HG03060 (cell line): ENCODE measurements around the gene NCK2.

Source experiments
- ATAC-seq: cut with Tn5 transposase; IDR thresholded peaks from one replicate; pipeline ENCODE4 v1.9.1; 2021; ENCODE audit warnings: low read depth, moderate number of reproducible peaks; ENCODE audit not compliant: unreplicated experiment

The NCK2 gene

DNA sequence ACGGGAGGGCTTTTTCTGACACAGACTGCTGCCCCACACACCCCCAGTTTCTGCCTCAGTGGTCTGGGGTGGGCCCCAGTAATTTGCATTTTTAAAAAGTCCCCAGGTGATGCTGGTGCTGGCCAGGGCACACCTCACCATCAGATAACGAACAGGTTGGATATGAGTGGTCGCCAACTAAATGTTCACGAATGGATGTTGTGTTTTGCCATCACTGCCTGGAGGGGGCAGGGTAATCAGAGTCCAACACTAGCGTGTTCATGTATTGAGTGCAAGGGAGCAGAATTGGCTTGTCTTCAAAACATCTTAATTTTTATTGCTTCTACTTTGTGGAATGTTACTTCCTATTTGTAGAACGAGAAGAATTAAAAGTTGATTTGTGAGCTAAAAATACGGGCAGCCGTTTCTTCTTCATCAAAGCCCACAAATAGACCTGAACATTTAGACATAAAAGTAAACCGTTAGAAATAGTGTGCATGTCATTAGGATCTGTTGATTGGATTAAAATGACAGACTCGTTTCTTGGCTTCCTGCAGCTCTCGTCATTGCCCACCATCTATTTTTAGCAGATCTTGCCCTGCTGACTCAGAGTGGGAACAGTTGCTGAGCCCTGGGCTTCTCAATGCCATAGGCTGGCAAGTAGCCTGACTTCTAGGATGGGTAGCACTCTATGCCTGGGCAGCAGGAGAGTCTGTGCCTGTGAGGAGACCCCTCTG is 45.2 kb downstream of the NCK2 start:
- peak; percentile 78 for ATAC-seq

DNA sequence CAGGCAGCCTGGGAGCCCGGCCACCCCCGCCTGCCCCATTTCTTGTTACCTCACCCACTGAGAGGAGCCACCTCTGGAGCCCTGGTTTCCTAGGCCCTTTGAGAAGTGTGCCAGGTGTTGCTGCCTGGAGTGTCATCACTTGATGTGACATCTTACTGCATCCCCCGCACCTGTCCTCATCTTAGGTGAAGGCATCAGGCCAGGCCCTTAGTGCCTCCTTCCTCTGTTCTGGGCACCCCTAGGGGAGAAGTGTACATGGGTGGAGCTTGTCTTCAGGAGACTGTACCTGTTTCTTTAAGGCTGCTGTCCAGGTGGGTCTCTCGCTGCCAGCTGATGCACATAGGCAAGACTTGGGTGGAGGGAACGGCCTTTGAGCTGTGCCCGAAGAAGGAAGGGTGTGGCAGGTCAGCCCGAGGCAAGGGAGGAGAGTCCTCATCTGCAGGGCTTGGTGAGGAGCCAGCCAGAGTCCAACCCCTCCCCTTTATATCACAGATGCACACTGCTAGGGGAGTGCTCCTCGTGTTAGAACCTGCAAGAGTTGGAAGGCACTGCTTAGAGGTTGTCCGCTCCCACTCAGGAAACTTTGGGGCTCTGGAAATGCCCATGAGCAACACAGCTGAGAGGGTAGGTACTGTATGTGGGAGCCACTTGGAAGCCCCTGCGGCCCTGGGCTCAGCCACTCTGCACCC is 45.9 kb downstream of the NCK2 start:
- peak; percentile 12 for ATAC-seq

DNA sequence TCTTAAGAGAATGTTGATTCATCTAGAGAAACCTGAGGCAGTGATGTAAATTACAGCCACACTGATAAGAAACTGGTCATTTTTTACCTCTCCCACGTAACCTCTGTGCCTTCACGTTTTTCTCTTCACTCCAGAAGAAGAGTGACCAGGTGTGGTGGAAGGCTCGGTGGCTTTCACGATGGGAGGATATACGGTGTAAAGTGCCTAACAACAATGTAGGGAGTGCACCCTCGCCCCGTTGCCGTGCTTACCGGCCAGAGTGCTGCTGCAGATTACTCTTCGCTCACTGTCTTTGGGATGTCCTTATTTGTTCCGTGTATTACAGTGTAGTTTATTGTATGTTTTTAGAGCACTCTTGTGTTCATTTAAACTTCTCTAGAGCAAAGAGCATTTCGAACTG is 46.5 kb downstream of the NCK2 start:
- ATAC-seq, result no peak

DNA sequence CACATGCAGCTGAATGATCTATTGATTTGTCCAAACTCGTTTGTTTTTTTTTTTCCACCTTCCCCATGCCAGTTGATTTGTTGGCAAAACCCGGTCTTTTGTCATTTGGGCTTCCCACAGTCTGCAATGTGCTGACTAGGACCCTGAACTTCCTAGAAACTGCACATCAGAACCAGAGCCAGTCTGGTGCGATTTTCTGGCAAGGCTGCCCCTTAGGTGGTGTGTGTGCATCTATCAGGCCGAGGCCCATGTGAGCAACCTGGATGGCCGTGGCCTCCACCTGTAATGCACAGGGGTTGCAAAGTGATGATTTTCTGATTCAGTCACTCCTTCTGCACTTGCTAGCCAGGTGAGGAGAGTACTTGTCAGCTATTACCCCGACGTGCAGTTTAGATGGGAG is 47.8 kb downstream of the NCK2 start:
- no peak for ATAC-seq

DNA sequence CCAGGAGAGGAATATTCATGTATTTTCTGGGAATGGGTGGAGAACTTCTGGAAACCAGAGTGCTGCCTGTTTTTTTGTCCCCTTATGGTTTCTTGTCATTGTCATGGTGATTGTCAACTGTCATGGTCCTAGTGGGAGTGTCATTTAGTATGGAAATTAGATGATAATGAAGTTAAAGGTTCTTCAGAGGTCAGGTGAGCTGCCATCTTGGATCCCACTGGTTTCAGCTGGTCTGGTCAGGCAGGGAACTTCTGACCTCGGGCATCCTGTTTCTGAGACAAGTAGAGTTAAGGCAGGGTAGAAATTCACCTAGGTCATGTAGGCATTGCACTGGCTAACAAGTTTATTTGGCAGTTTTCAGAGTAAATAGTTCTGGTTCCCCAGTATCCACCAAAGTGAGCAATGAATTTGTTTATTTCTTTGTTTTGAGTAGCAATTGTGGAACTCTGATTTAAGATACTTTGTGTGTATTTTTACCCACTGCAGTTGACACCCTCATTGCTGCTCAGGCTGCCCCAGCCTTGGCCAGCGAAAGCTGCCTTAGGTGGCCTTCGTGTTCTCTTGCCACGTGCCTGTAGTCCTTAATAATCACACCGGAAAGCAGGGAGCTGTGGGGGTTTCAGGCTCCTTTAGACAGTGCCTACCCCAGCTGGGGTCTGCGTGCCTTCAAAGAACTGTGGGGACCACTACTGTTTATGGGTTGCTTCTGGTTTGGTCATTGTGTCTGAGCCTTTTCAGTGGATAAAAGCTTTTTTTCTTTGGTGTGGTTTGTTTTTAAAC is 48.7 kb downstream of the NCK2 start:
- ATAC-seq, result no peak

DNA sequence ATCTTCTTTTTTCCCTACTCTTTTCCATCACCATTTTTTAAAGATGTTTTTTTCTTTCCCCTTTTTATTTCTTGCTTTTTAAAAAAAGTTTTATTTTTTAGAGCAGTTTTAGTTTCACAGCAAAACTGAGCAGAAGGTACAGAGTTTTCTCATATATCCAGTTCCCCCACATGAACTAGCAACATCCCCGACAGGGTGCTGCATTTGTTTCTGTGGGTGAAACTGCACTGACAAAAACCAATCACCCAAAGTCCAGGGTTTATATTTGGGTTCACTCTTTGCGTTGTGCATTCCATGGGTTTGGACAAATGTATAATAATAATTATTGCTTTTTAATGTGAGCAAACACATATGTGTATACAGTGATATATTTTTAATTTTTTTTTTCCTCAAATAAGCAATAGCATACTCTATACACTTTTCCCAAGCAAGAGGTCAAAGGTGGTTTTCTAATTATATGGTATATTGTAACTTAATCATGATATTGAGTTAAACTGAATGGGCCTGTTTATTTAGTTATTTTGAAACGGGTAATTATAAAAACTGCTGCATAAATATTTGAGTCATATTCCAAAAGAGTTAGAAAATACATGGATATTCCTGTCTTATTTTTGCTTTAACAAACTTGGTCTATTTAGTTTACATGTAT is 50.3 kb downstream of the NCK2 start:
- no peak for ATAC-seq

DNA sequence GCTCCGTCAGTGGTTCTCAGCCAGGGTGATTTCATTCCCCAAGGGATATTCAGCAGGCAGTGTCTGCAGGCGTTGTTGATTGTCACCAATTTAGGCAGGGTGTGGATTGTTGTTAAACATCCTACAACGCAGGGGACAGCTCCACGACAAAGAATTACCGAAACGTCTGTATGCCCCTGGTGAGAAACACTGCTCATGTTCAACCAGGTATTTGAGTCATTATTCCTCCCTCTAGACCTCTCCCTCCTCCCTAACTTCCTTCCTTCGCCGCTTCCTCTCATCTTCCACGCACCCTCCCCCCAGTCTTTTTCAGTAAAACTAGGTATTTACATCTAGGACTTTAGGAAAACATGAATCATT is 50.8 kb downstream of the NCK2 start:
- no peak for ATAC-seq

DNA sequence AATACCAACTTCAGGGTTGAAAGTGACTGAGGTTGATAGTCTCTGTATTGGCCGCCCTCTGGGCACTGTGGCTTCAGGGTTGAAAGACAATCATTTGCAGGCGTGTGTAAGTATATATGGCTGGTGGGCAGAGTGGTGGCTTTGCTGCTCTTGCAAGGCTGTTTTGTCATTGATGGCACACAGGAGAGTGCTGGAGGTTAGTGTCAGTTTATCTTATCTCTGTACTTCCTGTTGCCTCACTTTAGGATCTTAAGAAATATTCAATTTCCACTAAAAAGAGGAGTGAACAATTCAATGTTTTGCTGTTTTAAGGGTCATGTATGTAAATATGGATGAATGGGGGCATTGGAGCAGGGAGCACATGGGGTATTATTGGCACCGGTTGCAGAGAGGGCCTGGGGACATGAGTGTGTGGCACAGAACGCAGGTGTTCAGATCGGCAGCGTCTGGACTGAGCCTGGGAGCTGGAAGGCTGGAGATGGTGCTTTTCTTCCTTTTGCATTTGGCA is 51.5 kb downstream of the NCK2 start:
- no peak for ATAC-seq

DNA sequence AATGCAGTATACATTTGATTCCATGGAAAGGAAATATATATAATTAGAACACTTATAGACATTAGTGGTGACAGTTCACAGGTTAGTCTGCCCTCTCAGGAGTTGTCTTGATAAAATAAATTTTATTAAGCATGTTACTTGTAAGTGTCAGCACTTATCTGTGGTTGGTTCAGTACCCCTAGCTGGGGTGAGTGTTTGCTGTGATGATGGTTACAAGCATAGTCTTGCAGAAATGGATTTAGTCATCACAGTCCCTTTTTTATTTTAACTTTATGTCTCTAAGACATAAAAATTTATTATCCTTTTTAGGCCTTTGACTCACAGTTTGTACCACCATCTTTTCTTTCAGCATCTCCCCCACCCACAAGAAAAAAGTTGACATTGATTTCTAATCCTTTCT is 52.1 kb downstream of the NCK2 start:
- no peak for ATAC-seq

DNA sequence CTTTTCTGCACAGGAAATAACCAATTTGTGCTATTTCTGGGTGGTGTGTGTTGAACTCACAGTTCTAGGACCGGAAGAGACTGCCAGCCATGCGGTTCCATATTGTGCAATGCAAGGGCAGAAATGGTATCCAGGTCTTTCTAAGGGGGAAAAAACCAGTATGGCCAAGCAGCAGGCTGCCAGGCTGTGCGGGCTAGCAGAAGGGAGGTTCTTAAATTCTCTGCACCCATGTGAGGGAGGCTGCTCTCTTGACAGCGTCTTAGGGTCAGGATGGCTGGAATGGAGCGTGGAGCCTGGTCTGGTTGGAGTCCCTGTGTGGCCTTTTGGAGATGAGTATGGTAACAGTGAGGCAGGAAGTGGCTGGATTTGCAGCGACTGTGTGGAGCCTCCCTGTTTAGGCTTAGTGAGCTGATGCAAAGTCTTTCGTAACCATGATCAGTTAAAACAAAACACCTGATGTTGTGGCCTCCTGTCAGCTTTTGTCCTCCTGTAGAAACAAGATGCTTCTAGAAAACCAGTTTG is 52.6 kb downstream of the NCK2 start:
- ATAC-seq, result no peak

DNA sequence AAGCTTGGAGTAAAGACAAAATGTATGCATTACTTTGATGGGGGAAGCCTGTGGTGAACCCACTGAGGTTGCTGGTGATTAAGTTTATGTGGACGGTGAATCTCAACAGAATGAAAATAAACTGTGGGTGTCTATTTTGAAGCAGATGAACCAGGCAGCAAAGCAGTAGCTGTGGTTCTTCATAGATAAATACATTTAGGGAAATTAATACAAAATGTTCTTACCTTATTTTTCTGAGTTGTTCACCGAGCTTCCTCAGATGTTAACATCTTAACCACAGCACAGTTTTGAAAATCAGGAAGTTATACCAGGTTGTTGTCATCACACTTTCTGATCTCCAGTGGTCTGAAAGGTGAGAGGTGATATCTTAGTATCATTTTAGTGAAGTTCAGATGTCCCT is 53.9 kb downstream of the NCK2 start:
- ATAC-seq, result peak; percentile 23

DNA sequence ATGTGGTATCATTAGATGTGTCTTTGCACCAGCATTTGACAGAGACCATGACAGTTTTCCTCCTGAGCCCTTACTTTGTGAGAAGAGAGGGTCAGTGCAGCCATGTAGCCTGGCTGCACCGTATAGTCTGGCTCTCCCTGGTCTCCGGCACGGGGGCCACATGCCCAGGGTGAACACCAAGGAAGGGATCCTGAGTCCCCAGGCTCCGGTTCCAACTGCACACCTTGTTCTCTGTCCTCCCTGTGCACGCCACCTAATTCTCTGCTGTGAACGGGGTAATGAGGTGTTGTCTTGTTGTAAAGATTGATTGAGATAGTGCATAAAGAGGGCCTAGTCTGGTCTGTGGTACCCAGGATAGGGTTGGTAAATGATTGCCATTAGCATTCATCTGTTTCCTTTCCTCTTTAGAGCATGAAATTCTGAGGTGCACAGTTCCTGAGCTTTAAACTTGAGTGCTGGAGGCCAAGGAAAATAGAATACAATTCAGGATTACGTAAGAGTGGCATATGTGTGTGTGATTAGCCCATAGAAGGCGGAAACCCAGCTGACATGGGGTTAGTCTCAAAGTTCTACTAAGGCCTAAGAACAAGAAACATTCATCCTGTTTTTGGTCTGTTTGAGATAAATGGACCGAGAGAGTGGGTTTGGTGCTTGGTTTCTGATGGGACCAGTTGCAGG is 55.5 kb downstream of the NCK2 start:
- no peak for ATAC-seq

DNA sequence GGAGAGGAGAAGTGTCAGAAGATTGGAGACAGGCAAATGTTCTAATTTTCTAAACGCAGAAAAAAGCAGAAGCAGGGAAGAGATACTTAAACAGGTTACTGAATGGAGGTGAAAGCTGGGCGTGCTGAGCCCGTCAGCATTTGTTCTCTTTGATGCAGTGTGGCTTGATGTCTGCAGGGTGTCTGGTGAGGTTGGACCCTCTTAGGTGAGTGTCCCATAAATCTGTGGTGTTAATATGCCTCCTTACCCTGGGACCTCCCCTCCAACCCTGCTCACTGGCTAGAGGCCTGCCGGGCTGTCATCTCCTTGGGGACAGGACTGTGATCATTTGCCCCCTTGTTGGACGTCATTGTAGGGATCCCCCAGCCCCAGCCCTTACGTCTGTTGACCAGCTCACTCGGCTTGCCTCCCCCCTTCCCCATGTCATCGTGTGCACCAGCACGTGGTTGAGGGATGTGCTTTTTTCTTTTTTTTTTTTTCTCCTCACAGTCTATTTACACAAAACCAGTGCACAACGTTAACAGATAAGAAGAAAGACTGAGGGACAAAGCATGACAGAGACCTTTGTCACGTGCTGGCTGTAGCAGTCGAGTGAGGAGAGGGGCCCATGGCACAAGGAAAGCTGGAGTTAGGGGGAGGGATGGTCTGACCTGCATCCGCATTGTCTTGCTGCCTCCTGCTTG is 56.4 kb downstream of the NCK2 start:
- ATAC-seq, result no peak

DNA sequence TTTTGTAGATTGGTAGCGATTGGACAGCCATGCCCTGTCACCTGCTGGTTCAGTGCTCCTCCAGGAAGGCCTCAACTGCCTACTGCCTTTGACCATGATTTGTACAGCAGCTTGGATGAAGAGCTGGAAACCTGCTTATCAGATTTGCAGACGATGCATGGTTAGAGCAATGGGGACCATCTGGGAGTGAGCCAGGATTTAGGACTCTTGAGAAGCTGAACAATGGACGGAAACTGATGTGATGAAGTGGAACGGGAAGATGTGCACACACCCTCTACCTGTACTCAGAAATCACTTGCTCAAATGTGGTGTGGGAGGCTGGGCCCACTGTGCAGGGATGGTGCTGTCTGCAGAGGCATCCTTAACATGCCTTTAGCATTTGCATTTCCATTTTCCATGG is 57.2 kb downstream of the NCK2 start:
- ATAC-seq, result no peak

DNA sequence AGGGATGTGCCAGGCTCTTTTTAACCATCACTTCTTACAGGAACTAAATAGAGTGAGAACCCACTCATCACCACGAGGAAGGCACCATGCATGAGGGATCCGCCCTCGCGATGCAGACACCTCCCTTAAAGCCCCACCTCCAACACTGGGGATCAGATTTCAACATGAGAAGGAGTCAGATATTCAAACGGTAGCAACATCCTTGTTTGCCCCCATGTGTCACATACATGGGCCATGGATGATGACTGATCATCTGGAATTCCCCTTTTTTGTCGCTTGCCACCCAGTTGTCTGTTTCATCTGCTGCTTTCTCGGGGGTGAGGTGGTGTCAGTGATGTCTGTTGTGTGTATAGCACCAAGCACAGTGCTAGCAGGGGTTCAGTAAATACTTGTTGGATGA is 57.9 kb downstream of the NCK2 start:
- ATAC-seq, result peak; percentile 27

DNA sequence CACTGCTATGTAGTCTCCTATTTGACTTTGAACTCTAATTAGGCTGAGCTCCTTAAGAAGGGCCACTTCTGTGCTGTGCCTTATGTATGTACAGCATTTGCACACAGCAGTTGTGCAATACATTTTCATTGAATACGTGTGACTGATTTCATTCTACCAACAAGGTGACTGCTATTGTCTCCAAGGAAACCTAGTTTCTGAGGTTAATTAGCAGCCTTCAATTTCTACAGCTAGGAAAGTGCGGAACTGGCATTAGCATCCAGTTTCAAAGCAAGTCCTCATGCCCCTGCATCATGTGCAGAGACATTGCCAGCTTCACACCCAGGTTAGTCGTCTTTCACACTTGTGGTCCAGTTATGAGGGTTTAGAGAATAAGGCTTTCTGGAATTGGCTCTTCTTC is 58.6 kb downstream of the NCK2 start:
- ATAC-seq, result no peak

DNA sequence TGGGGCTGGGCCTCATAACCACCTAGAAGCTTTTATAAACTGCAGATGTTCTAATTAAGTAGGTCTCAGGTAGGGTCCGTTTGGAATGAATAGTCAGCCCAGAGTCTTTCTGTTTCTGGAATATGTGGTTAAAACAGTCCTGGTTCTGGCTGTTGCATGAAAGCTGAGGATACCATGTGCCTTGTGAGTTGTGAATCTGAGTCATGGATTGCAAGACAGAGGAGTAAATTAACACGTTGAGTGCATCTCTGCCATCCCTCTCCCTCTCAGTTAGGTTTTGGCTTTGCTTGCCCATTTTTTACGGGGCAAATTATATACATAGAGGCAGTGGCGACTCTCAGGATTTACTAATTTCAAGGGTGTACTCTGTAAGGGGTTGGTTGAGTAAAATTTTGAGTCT is 59.1 kb downstream of the NCK2 start:
- no peak for ATAC-seq

DNA sequence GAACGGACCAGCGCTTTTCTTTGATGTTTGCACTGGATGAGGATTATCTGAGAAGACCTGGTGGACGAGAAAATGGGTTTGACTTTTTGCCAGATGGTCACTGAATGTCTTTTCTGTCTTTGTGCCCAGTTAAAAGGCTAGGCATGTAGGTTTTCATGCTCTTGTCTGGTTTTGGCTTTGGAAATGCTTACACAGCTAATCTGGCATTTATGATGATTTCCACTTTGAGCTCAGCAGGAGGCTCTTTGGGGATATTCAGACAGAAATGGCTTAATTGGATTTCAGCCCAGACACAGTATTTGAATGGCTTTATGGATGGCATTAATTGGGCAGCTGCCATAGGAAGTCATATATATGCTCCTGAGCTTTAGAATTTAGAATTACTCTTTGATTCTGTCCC is 59.6 kb downstream of the NCK2 start:
- ATAC-seq, result no peak

DNA sequence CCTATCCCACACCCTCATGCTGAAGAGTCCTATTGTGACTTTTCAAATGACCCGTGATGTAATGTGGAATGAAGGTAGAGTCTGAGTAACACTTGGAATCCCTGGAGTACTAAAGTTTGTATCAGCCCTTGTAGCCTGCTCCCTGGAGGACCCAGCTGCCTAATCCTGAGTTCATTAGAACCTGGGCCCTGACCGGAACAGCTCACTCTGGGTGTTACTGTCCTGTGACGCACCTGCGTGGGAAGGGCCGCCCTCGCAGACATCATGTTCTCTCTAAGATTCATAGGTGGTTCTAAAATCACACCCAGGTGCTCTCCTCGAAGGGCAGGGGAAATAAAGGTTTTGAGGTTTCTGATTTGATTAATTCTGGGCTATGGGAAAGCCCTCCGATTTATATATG is 62.3 kb downstream of the NCK2 start:
- ATAC-seq, result no peak
